Stimulated activated CD4-positive, alpha-beta T cell treated with anti-CD3 and anti-CD28 coated beads, Interleukin-2, amount 100 ng/mL, for 4 hours (primary cell): Measurements from ENCODE around the gene CCDC83.

Experiments used
- DNase-seq: peaks from one replicate; pipeline ENCODE4 v3.0.0-alpha.2; 2020; ENCODE audit warnings: low read depth

Gene CCDC83

GRCh38 chr11:85855341-85855656 lies at the start of gene CCDC83:
Gene CCDC83, plus strand, starts transcription at chr11:85855383. Its CDS starts 9,741 bp downstream, at chr11:85865124.
- no peak for DNase-seq

GRCh38 chr11:85805387-85805786 lies 49.8 kb upstream of the CCDC83 start:
- DNase-seq: no peak

DNA sequence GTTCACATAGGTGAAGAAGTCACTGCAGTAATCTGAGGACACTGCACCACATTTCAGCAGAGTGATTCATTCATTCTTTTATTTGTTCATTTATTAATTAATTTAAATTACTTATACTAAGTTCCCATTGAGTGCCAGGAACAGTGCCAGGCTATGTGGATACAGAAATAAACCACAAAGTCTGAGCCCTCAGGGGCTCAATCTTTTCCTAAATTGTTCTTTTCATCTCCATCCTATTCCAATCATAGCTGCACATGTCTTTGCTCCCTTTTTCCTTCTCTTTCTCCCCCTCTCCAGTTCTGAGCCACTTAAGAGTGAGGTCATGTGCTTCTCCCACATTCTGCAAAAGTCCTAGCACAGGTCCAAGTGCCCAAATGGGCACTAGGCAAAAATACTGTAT lies 49.2 kb upstream of the CCDC83 start:
- DNase-seq: no peak

DNA sequence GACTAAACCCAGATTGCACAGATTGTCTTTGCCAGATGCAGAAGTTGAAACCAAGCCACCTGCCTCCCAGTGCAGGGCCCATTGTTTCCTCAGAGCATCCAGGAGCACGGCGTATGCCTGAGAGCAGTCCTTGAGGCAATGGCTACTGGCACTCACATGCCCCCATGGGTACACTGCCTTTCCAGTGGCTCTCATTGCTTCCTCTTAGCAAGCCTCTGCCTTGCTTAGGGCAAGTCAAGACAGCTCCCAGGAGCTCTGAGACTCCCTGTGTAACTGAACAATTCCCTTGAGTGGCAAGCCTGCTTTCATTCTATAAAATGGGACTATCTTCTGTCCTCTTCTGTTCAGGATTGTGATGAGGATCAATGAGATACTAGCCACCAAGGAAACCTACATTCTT lies 48.3 kb upstream of the CCDC83 start:
- no peak for DNase-seq

GRCh38 chr11:85809191-85809590 lies 46.0 kb upstream of the CCDC83 start:
- no peak for DNase-seq

- DNase-seq: no peak
Measured at GRCh38 chr11:85809863-85810262, 45.3 kb upstream of the CCDC83 start.

DNA sequence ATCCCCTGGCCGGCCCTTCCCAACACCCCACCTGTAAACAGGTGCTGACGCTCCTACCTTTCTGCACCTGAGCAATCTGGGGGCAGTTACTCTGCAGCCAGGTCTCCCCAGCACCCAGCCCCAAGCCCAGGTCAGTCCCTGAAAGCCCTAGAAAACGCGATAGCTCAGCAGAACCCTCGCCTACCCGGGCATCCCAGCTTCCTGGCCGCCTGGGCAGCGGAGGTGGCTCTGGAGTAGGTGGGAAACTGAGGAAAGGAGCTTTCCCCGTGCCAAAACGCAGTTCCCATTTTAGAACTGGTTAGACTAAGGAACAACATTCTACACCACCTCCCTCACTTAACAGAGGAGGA lies 44.7 kb upstream of the CCDC83 start:
- no peak for DNase-seq

DNA sequence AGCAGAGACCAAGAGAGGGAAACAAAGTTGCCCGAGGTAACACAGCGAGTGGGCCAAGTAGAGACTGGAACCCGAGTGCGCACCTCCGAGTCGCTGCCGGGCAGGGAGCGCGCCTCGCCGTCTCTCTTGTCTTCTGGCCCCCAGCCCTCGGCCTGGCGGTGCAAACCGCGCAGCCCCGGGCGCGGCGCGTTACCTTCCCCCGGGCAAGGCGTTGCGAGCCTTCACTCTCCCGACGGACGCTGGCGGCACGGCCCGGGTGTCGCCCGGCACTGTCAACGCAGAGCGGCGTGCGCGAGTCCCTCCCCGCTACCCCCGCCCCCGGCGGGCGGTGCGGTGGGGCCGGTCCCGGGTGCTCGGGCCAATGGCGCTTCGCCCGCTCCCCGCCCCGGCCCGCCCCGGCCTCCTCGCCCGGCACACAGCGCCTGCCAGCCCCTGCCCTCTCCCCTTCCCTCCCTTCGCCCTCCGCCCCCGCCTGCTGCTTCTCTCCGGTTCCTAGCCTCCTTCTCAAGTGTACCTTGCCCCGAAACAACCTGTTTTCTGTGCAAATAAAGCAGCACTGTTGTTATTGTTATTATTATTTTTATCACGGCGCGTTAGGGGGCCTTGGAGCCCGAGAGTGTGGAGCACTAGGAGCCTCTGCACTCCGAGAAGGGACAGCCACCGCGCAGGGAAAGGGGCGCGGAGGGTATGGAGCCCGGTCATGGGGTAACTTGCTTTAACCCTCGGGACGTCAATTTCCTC lies 44.1 kb upstream of the CCDC83 start, which contains the start of gene SYTL2:
Gene SYTL2, minus strand, starts transcription at position 271 of the 741 bp plus-strand sequence. CDS start 53,416 bp downstream, outside the sequence.
- peak; percentile 63 for DNase-seq

DNA sequence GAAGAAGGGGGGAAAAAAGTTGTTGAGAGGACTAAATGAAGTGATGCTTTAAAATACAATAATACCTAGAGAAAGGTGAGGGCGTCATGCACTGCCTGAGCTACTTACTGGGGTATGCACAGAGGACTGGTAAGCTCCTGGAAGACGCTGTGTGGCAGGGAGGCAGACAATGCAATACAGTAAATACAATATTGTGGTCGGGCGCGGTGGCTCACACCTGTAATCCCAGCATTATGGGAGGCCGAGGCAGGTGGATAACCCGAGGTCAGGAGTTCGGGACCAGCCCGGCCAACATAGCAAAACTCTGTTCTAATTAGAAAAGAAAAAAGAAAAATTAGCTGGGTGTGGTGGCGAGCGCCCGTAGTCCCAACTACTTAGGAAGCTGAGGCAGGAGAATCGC lies 43.6 kb upstream of the CCDC83 start:
- DNase-seq: no peak

DNA sequence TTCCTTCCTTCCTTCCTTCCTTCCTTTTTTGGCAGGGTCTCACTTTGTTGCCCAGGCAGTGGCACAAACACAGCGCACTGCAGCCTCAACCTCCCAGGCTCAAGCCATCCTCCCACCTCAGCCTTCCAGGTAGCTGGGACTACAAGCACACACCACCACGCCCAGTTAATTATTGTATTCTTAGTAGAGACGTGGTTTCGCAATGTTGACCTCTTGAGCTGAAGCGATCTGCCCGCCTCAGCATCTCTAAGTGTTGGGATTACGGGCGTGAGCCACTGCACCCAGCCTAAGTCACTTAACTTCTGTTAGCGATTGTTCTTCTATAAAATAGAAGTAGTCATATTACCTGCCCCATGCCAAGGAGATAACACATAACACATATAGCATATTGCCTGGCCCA lies 41.5 kb upstream of the CCDC83 start:
- DNase-seq: no peak

GRCh38 chr11:85815186-85815931 lies 39.8 kb upstream of the CCDC83 start:
- no peak for DNase-seq

DNA sequence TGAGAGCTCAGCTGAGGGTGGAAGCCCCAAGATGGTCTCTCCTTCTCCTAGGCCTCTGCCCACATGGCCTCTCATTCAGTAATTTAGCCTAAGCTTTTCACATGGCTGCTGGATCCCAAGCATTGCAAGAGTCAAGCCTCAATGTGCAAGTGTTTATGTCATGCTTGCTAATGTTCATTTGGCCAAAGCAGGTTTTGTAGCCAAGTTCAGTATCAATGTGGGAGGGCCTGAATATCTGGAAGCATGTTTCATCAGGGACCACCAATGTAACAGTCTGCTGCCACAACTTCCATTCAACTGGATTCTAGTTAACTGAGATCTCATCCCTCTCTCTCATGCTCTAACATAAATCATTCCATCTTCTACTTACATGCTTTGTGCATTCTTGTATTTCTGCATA lies 35.7 kb upstream of the CCDC83 start:
- no peak for DNase-seq

DNA sequence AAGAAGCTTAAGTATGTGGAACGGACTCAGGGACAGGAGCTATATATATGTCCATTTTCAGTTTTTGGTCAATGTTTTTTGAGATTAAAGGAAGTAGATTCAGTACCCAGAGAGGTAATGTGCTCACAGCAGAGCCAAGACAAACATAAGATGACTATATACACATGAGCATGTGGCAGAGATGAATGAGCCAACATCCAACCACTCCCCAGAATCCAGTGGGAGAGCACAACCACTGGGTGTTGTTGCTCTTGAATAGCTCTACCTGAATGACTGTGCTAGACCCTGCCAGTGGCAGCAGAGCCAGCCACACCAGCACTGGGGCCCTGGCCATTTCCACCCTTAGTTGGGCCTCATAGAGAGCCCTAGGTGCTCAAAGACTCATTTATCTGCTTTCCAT lies 33.5 kb upstream of the CCDC83 start:
- DNase-seq: no peak

DNA sequence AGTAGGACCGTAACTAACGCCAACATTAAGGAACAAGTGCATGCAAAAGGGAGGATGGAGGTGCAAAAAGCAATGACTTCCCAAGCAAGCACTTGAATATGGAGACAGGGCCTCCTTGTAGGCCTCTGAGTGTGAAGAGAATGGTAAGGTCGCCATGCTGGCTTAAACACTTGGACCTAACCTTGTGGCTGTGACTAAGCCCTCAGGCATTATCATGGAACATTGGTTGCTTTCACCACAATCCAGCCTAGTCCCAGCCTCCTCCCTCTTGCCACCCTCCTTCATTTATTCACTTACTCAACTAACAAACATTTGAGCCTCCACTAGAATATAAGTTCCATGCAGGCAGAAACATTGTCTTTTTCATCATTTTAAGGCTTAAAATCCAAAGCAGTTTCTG lies 32.4 kb upstream of the CCDC83 start:
- no peak for DNase-seq

DNA sequence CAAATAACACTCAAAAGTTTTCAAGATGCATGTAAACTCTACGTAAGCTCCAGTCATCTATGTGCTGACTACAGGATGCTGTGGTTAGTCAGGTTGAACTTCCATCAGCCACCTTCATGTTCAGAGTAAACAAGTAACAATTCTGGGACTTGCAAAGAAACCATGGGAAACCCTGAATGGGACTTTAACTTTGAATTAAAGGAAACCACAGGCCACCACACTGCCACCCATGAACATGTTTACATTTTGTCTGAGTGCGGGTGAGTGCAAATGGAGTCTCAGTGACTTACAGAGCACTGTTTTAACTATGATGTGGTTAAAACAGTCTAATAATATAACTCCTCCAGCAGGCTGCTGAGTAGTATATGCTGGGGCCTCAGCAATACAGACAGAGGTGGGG lies 31.4 kb upstream of the CCDC83 start:
- DNase-seq: peak; percentile 18

DNA sequence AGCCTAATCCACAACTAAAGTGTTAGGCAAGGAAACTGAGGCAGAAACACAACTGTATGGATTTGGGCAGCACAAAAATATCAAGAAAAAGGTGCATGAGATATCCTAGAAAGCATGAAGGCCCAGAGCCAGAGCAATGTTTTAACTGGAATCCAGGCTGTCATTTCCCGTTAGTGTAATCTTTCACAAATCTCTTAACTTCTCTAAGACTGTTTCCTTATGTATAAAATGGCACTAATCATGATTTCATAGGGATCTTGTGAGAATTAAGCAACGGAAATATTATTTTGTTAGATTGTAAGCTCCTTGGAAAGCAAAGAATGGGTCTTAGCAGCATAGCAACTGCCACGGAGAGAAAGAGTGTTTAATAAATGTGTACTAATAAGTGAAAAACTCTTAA lies 29.6 kb upstream of the CCDC83 start:
- DNase-seq: no peak

GRCh38 chr11:85826116-85826855 lies 28.9 kb upstream of the CCDC83 start:
- DNase-seq: no peak

DNA sequence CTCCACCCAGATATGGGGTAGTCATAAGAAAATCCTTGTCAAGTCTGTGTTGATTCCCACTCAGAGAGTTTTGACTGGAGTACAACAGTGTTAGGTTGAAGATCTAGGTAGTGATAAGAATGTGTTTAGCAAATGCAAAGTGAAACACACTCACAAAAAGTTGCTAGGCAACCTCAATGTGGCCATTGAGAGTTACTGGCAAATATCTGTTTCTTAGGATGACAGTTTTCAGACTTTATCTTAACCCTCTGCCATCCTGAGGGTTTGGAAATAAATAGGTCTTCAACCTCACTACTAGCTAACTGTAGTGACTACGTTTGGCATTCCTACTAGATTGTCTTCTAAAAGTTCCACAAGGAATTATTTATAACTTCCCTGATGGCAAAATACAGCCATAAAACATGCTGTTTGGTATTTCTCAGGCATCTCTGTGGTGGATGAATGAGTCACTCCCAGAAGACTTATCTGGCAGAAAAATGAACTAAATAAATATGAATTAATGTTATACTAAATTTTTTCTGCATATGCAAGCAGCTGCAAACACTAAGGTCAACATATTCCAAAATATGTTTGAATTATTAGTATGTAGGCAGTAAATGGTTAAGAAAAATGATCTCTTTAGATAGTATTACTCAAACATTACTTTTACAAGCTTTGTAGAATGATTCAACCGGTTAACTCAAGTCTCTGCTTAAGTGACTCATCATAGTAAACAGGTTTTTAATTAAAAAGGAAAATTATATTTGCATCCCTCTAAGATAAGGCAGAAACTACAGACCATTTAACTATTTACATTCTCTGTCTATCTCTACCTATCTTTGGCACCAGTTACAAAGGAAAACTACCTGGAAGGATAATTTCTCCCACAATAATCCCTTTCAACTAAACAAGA lies 27.2 kb upstream of the CCDC83 start:
- DNase-seq: no peak

DNA sequence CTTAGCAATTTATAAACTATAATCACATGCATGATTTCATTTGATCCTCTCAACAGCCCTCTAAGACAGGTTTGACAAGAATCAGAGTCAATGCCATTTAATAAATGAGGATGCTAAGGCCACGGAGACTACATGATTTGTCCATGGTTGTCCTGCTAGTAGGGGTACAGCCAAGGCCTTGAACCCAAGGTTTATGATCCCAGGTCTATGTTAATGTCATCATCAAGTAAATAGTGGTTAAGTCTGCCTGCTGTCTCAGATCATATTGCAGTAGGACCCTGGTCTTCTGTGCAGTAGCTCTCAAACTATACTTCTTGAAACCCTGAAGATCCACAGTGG lies 26.6 kb upstream of the CCDC83 start:
- DNase-seq: no peak

DNA sequence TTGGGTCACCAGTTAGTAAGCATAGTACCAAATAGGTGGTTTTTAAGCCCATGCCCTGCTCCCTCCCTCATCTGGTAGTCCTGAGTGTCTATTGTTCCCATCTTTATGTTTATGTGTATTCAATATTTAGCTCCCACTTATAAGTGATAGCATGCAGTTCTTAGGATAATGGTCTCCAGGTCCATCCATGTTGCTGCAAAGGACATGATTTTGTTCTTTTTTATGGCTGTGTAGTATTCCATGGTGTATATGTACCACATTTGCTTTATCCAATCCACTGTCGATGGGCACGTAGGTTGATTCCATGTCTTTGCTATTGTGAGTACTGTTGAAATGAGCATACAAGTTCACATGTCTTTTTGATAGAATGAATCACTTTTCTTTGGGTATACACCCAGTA lies 26.0 kb upstream of the CCDC83 start:
- no peak for DNase-seq

DNA sequence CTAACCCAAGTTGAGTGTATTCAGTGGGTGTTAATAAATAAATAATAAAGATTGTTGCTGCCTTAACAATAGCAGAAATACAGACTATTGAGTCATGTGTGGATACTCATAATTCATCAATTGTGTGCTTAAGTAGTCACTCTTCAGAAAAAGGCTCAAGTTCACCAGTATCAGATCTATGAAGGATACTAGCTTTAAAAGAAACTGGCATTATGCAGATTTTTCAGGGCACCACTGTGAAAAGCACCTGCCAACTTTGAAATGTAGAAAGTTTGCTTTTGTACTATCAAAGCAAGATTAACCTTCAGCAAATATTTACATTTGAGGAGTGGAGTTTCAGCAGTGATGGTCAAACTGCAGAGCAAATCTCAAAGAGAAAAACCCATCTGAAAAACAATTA lies 24.1 kb upstream of the CCDC83 start:
- DNase-seq: no peak

DNA sequence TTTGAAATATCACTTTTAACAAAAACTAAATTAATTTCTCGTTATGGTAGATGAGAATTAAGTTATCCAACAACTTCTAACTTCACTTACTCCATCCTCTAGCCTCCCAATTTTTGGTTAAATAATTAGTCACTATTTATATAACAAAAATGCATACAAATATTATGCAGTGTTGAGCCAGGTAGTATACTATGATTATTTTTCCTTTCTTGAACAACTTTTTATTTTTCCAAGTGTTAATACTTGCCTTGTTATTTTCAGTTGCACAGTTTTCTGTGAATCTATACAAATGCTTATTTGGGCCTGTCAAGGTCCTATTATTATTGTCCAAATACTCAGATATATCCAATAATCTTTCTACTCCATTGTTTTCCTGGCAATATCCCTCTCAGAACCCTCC lies 19.9 kb upstream of the CCDC83 start:
- DNase-seq: no peak
